Measurements from ENCODE around the gene PMS2. TPM values are rescaled to one million over a fixed set of nuclear protein-coding genes. Genes with fewer than 3 reads are reported as not detected.
"Not testable (repeated sequence)": the region's sequence is repeated elsewhere in the genome, so short reads cannot be mapped to it uniquely, and the experiment has no call there.

PMS2 gene
- total RNA-seq, 1 donor: 23.5 TPM

DNA sequence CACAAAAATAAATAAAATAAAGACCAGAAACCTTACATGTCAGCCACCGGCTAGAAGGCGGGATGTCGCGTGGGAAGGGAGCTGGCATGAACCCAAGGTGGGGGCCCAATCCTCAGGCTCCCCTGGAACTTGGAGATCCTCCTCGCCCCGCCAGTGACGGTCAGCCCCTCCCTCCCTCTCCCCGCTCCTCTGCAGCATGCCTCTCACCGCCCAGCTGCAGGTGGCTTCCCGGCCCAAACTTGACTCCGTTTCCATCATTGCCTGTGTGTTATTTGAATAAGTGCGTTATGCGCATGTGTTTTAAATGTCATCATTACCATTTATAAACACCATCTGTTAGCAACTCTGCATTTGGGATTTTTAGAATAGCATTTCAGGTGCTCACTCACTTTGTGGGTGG is 45.6 kb downstream of the PMS2 start:
- not testable (repeated sequence) for H3K79me2 ChIP-seq (ENCODE audit: insufficient read depth, low read length); H3K9me3 ChIP-seq (ENCODE audit: low read depth, low read length); H3K4me3 ChIP-seq (ENCODE audit: insufficient read depth, low read length); H3K27me3 ChIP-seq (ENCODE audit: insufficient read depth, low read length); H3K27ac ChIP-seq (ENCODE audit: low read depth, low read length); H2AFZ ChIP-seq (ENCODE audit: low read length); DNase-seq (ENCODE audit: insufficient read length, low spot score, missing footprints); H4K20me1 ChIP-seq (ENCODE audit: insufficient read depth, low read length); H3K4me1 ChIP-seq (ENCODE audit: insufficient read depth, low read length); H3K4me2 ChIP-seq (ENCODE audit: insufficient read depth, low read length); H3K36me3 ChIP-seq (ENCODE audit: insufficient read depth, low read length)

DNA sequence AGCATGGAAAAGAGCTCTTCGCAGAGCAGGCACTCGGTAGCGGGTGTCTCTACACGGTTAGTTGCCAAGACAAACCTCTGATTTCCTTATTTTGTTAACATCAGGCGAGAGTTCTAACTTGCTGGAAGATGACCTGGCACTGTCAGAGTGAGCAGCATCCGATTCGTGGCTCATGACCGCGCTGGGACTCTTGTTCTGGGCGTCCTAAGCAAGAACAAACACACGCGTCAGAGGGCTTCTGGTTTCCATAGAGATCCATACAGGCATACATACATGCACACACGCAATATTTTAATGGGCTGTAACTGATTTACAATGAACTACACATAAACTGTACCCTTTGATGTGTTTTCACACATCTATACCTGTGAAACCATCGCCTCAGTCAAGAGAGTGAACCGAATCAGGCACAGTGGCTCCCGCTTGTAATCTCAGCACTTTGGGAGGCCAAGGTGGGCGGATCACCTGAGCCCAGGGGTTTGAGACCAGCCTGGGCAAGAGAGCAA is 73.9 kb downstream of the PMS2 start:
- H4K20me1 ChIP-seq (ENCODE audit: insufficient read depth, low read length); H3K4me1 ChIP-seq (ENCODE audit: insufficient read depth, low read length); H3K79me2 ChIP-seq (ENCODE audit: insufficient read depth, low read length); H3K36me3 ChIP-seq (ENCODE audit: insufficient read depth, low read length); H3K27me3 ChIP-seq (ENCODE audit: insufficient read depth, low read length); DNase-seq (ENCODE audit: insufficient read length, low spot score, missing footprints); H3K27ac ChIP-seq (ENCODE audit: low read depth, low read length); H3K4me3 ChIP-seq (ENCODE audit: insufficient read depth, low read length); H2AFZ ChIP-seq (ENCODE audit: low read length); H3K9me3 ChIP-seq (ENCODE audit: low read depth, low read length); H3K4me2 ChIP-seq (ENCODE audit: insufficient read depth, low read length): not testable (repeated sequence)

DNA sequence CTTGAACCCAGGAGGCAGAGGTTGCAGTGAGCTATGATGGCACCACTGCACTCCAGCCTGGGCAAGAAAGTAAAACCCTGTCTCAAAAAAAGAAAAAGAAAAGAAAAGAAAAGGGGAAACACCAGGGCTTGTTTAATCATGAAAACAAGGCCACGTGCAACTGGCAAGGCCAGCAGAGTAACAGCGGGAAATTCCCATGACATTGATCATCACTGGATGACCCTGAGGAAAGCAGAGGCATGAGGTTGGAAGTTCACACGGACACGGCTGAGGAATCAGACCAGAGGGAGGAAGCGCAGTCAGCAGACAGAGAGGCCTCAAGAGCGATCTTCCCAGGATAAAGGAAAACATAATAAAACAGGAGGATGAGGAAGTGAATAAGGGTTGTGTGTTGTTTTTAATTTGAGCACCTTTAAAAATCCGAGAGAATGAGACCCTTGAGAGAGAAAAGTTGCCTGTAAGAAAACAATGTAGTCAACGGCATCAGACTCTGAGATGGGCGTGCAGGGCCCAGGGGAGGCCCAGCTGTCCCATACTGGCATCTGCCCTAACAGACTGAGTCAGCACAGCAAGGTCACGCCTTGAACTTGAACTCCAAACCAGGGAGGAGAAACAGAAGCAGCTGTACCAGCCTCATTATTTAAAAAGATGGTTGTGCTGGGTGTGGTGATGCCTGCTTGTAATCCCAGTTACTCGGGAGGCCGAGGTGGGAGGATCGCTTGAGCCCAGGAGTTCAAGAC is 76.8 kb downstream of the PMS2 start:
- not testable (repeated sequence) for H4K20me1 ChIP-seq (ENCODE audit: insufficient read depth, low read length); H3K4me1 ChIP-seq (ENCODE audit: insufficient read depth, low read length); H3K27me3 ChIP-seq (ENCODE audit: insufficient read depth, low read length); H3K27ac ChIP-seq (ENCODE audit: low read depth, low read length); H3K4me3 ChIP-seq (ENCODE audit: insufficient read depth, low read length); H3K4me2 ChIP-seq (ENCODE audit: insufficient read depth, low read length); H3K9me3 ChIP-seq (ENCODE audit: low read depth, low read length); H3K79me2 ChIP-seq (ENCODE audit: insufficient read depth, low read length); H3K36me3 ChIP-seq (ENCODE audit: insufficient read depth, low read length); DNase-seq (ENCODE audit: insufficient read length, low spot score, missing footprints); H2AFZ ChIP-seq (ENCODE audit: low read length)

DNA sequence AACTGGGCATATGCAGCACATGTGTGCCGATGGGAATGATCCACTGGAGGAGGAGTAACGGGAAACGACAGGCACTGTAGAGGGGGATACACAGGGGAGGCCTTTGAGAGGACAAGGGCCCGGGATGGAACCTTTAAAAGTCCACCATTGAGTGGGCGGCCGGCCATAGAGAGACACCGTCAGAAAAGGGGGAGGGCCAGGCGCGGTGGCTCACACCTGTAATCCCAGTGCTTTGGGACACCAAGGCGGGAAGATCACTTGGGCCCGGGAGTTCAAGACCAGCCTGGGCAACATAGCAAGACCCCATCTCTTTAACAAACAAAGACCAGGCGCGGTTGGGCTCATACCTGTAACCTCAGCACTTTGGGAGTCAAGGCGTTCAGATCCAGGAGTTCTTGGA is 77.6 kb downstream of the PMS2 start:
- H4K20me1 ChIP-seq (ENCODE audit: insufficient read depth, low read length); H3K27ac ChIP-seq (ENCODE audit: low read depth, low read length); H3K36me3 ChIP-seq (ENCODE audit: insufficient read depth, low read length); H3K27me3 ChIP-seq (ENCODE audit: insufficient read depth, low read length); H3K4me3 ChIP-seq (ENCODE audit: insufficient read depth, low read length); H3K9me3 ChIP-seq (ENCODE audit: low read depth, low read length); H3K4me2 ChIP-seq (ENCODE audit: insufficient read depth, low read length); H2AFZ ChIP-seq (ENCODE audit: low read length); H3K79me2 ChIP-seq (ENCODE audit: insufficient read depth, low read length); H3K4me1 ChIP-seq (ENCODE audit: insufficient read depth, low read length): not testable (repeated sequence)
- peak; percentile 8 for DNase-seq (ENCODE audit: insufficient read length, low spot score, missing footprints)

DNA sequence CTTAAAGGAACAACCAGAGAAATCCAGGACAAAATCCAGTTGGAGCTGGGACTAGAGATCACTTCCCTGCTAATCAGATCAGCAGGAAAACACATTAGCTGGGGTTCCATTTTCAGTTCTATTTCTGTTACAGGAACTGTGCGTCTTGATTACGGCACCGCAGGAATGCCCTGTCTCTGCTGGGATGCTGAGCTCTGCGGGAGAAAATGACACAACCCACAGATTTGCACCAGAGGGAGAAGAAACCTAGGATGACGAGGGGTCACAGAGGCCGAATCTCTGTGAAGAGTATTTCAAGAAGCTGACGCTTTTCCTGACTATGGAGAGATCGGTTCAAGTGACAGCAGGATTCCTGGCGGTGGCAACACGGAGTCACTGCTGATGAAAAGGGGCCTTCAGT is 78.6 kb downstream of the PMS2 start:
- H3K79me2 ChIP-seq (ENCODE audit: insufficient read depth, low read length); H4K20me1 ChIP-seq (ENCODE audit: insufficient read depth, low read length); H3K27me3 ChIP-seq (ENCODE audit: insufficient read depth, low read length); H3K4me3 ChIP-seq (ENCODE audit: insufficient read depth, low read length); DNase-seq (ENCODE audit: insufficient read length, low spot score, missing footprints); H3K4me1 ChIP-seq (ENCODE audit: insufficient read depth, low read length); H3K36me3 ChIP-seq (ENCODE audit: insufficient read depth, low read length); H3K9me3 ChIP-seq (ENCODE audit: low read depth, low read length); H2AFZ ChIP-seq (ENCODE audit: low read length); H3K4me2 ChIP-seq (ENCODE audit: insufficient read depth, low read length); H3K27ac ChIP-seq (ENCODE audit: low read depth, low read length): not testable (repeated sequence)

DNA sequence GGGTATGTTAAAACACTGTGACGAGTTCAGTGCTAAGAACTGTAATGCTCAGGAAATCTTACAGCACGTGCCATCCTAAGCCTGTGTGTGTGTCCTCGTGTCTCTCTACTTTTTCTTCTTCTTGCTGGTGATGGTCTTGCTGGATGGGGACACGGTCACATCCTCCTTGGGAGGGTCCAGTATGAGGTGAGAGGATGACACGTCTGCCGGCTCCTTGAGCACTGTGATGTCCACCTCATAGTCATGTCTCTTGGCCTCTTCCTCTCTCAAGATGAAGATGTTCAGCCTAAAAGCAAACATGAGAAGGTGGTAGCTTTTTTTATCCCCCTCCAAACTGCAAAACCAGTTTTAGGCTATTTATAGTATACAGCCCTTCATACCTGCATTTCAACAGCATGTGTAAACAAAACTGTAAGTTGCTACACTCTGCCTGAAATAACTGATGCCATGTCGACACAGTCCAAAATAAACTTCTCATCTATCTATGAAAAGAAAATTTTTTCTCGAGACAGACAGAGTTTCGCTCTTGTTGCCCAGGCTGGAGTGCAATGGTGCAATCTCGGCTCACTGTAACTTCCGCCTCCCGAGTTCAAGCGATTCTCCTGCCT is 82.5 kb downstream of the PMS2 start:
- not testable (repeated sequence) for H3K79me2 ChIP-seq (ENCODE audit: insufficient read depth, low read length); H4K20me1 ChIP-seq (ENCODE audit: insufficient read depth, low read length); DNase-seq (ENCODE audit: insufficient read length, low spot score, missing footprints); H3K4me2 ChIP-seq (ENCODE audit: insufficient read depth, low read length); H3K4me1 ChIP-seq (ENCODE audit: insufficient read depth, low read length); H3K9me3 ChIP-seq (ENCODE audit: low read depth, low read length); H3K27ac ChIP-seq (ENCODE audit: low read depth, low read length); H2AFZ ChIP-seq (ENCODE audit: low read length); H3K36me3 ChIP-seq (ENCODE audit: insufficient read depth, low read length); H3K27me3 ChIP-seq (ENCODE audit: insufficient read depth, low read length); H3K4me3 ChIP-seq (ENCODE audit: insufficient read depth, low read length)

DNA sequence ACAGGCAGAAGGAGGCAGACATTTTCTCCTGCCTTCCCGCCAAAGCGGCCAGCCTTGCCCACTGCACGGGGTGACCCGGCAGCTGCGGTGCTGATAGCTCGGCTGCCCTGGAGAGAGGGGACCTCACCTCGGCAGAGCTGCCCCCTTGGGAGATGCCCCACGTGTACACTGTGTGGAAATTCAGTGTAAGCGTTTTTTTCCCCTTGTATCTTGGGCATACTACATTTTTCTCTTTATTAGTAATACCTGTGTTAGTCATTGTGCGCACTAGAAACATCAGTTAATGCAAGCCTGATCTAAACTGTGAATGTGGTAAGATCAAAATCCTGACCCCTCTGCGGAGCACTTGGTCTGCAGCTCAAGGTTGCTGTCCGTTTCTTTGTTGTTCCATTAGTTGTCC is 84.2 kb downstream of the PMS2 start:
- not testable (repeated sequence) for H4K20me1 ChIP-seq (ENCODE audit: insufficient read depth, low read length); H3K4me2 ChIP-seq (ENCODE audit: insufficient read depth, low read length)

DNA sequence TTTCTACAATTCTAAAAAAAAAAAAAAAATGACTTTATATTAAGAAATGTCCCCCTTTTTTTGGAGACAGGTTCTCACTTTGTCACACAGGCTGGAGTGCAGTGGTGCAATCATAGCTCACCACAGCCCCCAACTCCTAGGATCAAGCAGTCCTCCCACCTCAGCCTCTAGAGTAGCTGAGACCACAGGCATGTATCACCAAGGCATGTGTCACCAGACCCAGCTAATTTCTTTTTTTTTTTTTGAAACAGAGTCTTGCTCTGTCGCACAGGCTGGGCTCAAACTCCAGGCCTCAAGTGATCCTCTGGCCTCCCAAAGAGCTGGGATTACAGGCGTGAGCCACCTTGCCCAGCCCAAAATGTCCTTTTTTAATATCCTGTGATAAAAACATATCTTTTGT is 84.7 kb downstream of the PMS2 start:
- H2AFZ ChIP-seq (ENCODE audit: low read length); H3K4me3 ChIP-seq (ENCODE audit: insufficient read depth, low read length); H3K27me3 ChIP-seq (ENCODE audit: insufficient read depth, low read length); H3K27ac ChIP-seq (ENCODE audit: low read depth, low read length); H3K4me2 ChIP-seq (ENCODE audit: insufficient read depth, low read length); H3K36me3 ChIP-seq (ENCODE audit: insufficient read depth, low read length); H4K20me1 ChIP-seq (ENCODE audit: insufficient read depth, low read length); H3K79me2 ChIP-seq (ENCODE audit: insufficient read depth, low read length); H3K4me1 ChIP-seq (ENCODE audit: insufficient read depth, low read length); DNase-seq (ENCODE audit: insufficient read length, low spot score, missing footprints); H3K9me3 ChIP-seq (ENCODE audit: low read depth, low read length): not testable (repeated sequence)

More for the DNA sequence above, 84.2 kb downstream of the PMS2 start:
- not testable (repeated sequence) for H3K4me3 ChIP-seq (ENCODE audit: insufficient read depth, low read length); H2AFZ ChIP-seq (ENCODE audit: low read length); H3K4me1 ChIP-seq (ENCODE audit: insufficient read depth, low read length); H3K27me3 ChIP-seq (ENCODE audit: insufficient read depth, low read length); H3K36me3 ChIP-seq (ENCODE audit: insufficient read depth, low read length); DNase-seq (ENCODE audit: insufficient read length, low spot score, missing footprints); H3K9me3 ChIP-seq (ENCODE audit: low read depth, low read length); H3K27ac ChIP-seq (ENCODE audit: low read depth, low read length); H3K79me2 ChIP-seq (ENCODE audit: insufficient read depth, low read length)

All from osteoblast (primary cell).